Colonic mucosa (tissue), 4 donors: ENCODE measurements around the gene SERINC2. TPM values are rescaled to one million over a fixed set of nuclear protein-coding genes. Genes with fewer than 3 reads are reported as not detected.

Experiments
- DNase-seq: peaks from one replicate; pipeline ENCODE4 v3.0.0-alpha.2; 2020
- H3K27ac ChIP-seq: fragments of 200-600 bp; one replicate; pipeline ENCODE4 v1.8.0; 2021
- H3K27me3 ChIP-seq: fragments of 200-600 bp; one replicate; pipeline ENCODE4 v1.8.0; 2021
- H3K36me3 ChIP-seq: fragments of 200-600 bp; one replicate; pipeline ENCODE4 v1.8.0; 2021
- H3K4me1 ChIP-seq: fragments of 200-600 bp; one replicate; pipeline ENCODE4 v1.8.0; 2021; ENCODE audit warnings: mild to moderate bottlenecking
- H3K4me3 ChIP-seq: fragments of 200-600 bp; one replicate; pipeline ENCODE4 v1.8.0; 2021
- H3K9ac ChIP-seq, 2 donors: one replicate each; pipeline ENCODE4 v1.7.0; 2013; ENCODE audit warnings: control low read depth in 2 of 2, low read depth in 2 of 2, low read length in 2 of 2
- H3K9me3 ChIP-seq: fragments of 200-600 bp; one replicate; pipeline ENCODE4 v1.8.0; 2021
- intact Hi-C: fragments of 100-400 bp; cut with DNase I; formaldehyde crosslinking; loops from one replicate; pipeline ENCODE4 v1.14.1; 2022
- total RNA-seq, 2 donors: library from RNA; stranded (reverse); fragmentation: NEBNext Ultra II Directional in 1 of 2; extraction: Animal tissue kit (Norgen Biotek cat#: 25700) in 1 of 2; gene quantifications; one replicate each; pipeline ENCODE4 v1.2.1, GENCODE V29; 2021
- TF ChIP-seq, protein P1 (sequence below): fragments of 200-600 bp; IDR thresholded peaks from one replicate; pipeline ENCODE4 v1.8.0; 2022; ENCODE audit warnings: antibody characterized with exemption, mild to moderate bottlenecking
- donor health status: healthy.
- donor health status: DM: no; HTN: no; CAD: no.
- donor health status: DM: no; HTN: no; CAD: no.

SERINC2 gene
- total RNA-seq, 2 donors from 2014 or later: 203 to 212 TPM

DNA sequence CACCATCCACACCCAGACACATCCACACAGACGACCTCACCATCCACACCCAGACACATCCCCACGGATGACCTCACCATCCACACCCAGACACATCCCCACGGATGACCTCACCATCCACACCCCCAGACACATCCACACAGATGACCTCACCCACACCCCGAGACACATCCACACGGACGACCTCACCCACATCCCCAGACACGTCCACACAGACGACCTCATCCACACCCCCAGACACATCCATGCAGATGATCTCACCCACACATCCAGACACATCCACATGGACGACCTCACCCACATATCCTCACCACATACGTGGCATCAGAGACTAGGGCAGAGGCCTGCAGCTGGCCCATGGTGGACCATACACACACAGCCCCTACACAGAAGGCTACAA is 25.4 kb upstream of the SERINC2 start:
- TF ChIP-seq, protein P1, sequence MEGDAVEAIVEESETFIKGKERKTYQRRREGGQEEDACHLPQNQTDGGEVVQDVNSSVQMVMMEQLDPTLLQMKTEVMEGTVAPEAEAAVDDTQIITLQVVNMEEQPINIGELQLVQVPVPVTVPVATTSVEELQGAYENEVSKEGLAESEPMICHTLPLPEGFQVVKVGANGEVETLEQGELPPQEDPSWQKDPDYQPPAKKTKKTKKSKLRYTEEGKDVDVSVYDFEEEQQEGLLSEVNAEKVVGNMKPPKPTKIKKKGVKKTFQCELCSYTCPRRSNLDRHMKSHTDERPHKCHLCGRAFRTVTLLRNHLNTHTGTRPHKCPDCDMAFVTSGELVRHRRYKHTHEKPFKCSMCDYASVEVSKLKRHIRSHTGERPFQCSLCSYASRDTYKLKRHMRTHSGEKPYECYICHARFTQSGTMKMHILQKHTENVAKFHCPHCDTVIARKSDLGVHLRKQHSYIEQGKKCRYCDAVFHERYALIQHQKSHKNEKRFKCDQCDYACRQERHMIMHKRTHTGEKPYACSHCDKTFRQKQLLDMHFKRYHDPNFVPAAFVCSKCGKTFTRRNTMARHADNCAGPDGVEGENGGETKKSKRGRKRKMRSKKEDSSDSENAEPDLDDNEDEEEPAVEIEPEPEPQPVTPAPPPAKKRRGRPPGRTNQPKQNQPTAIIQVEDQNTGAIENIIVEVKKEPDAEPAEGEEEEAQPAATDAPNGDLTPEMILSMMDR: no peak
- no peak overlapping the region for H3K4me3 ChIP-seq
- intact Hi-C loops: no loop called here
- H3K9me3 ChIP-seq: no peaks in the 10 kb centered on the region
- no peak overlapping the region for H3K9ac ChIP-seq
- DNase-seq: no peak
- no peaks in the 10 kb centered on the region for H3K4me1 ChIP-seq
- no peak overlapping the region for H3K27ac ChIP-seq
- H3K27me3 ChIP-seq: no peaks in the 10 kb centered on the region
- H3K36me3 ChIP-seq: no peaks in the 10 kb centered on the region

- Histone ChIP-seq H3K27me3 (no peaks in the 10 kb centered on the region), H3K9ac (peak overlapping the region in 1 of 2 donors; percentile 78), H3K4me1 (no peaks in the 10 kb centered on the region), H3K27ac (peak overlapping the region; percentile 46), H3K36me3 (no peaks in the 10 kb centered on the region), H3K4me3 (no peak overlapping the region), H3K9me3 (no peaks in the 10 kb centered on the region)
- TF ChIP-seq, protein P1: no peak
- intact Hi-C loops: loop anchor here (10.0 kb wide), 1 partner anchor 155 kb away; no protein-coding TSS in a partner anchor
- no peak for DNase-seq
Measured at GRCh38 chr1:31389616-31390015, 23.4 kb upstream of the SERINC2 start.

- Histone ChIP-seq H3K9ac (peak overlapping the region in 1 of 2 donors; percentile 78), H3K36me3 (no peaks in the 10 kb centered on the region), H3K4me3 (no peak overlapping the region), H3K27ac (peak overlapping the region; percentile 46), H3K27me3 (no peaks in the 10 kb centered on the region), H3K9me3 (no peaks in the 10 kb centered on the region), H3K4me1 (no peaks in the 10 kb centered on the region)
- intact Hi-C loops: loop anchor here (10.0 kb wide), 1 partner anchor 155 kb away; no protein-coding TSS in a partner anchor
- DNase-seq: peak; percentile 89
- TF ChIP-seq, protein P1: no peak
Measured at GRCh38 chr1:31390071-31390470, 22.9 kb upstream of the SERINC2 start.

GRCh38 chr1:31393463-31393862 is 19.6 kb upstream of the SERINC2 start:
- DNase-seq: no peak
- Histone ChIP-seq H3K9me3 (no peaks in the 10 kb centered on the region), H3K9ac (no peak overlapping the region), H3K27me3 (no peaks in the 10 kb centered on the region), H3K4me1 (no peaks in the 10 kb centered on the region), H3K4me3 (no peak overlapping the region), H3K27ac (no peak overlapping the region), H3K36me3 (no peaks in the 10 kb centered on the region)
- intact Hi-C loops: loop anchor here (10.0 kb wide), 1 partner anchor 151 kb away; no protein-coding TSS in a partner anchor
- TF ChIP-seq, protein P1: no peak

DNA sequence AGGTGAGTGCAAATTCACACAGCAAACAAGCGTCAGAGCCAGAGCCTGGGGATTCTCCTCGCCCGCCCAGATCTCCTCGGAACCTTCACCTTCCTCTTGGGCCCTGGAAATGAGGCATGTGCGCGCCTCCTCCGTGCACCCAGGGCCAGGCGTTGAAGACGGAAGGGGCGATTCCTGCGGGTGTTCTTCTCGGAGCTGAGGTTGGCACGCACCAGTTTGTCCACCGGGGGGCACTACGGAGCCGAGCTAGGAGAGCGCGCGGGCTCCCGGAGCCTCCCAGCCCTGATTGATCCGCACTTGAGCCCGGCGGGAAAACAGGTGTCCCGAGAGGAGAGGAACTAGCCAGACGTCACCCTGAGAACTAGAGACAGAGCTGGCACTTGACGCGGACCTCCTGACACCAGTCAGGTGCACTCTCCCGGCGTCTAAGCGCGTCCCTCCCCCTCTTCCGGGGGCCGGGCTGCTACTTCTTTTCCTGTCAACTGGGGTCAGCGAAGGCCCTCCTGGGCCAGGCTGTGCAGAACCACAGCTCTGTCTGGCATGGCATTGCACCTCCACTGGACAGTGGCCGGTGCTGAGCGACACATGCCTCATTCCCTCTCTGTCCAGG is 18.3 kb upstream of the SERINC2 start:
- H3K27ac ChIP-seq: no peak overlapping the region
- peak overlapping the region; percentile 63 to 65 for H3K9ac ChIP-seq
- peak; percentile 95 for DNase-seq
- intact Hi-C loops: loop anchor here (2.0 to 10.0 kb wide), 2 partner anchors 28 to 150 kb away; no protein-coding TSS in a partner anchor
- TF ChIP-seq, protein P1: peak; percentile 85
- peak overlapping the region; percentile 37 for H3K4me3 ChIP-seq
- no peaks in the 10 kb centered on the region for H3K36me3 ChIP-seq
- H3K4me1 ChIP-seq: no peaks in the 10 kb centered on the region
- no peaks in the 10 kb centered on the region for H3K9me3 ChIP-seq
- no peaks in the 10 kb centered on the region for H3K27me3 ChIP-seq
